SK-N-SH (cell line): ENCODE results near the gene AREL1. TPM values are rescaled to one million over a fixed set of nuclear protein-coding genes. Genes with fewer than 3 reads are reported as not detected.

Source experiments
- CTCF ChIA-PET: fragments of 300-600, 350-600 bp; formaldehyde crosslinking; extraction: SDS; loops from one replicate; lab custom pipeline; 2021; lab: Yijun Ruan, JAX
- POLR2A ChIA-PET: fragments of 350-600 bp; sonication (Branson Sonifier 250); formaldehyde crosslinking; extraction: SDS; loops from one replicate; lab custom pipeline; 2020; ENCODE audit warnings: antibody characterized with exemption, inconsistent platforms; lab: Yijun Ruan, JAX
- DNase-seq: peaks from one replicate; pipeline ENCODE4 v3.0.0; 2012
- H2AFZ ChIP-seq: fragments of 200-600 bp; sonication (generic); 2 replicates; pipeline ENCODE4 v1.8.1; 2016; ENCODE audit warnings: antibody characterized with exemption, mild to moderate bottlenecking, low read depth
- H3F3A ChIP-seq: fragments of 200-600 bp; sonication (generic); replicated peaks from 2 replicates; pipeline ENCODE3; 2016; ENCODE audit warnings: antibody characterized with exemption, mild to moderate bottlenecking; ENCODE audit not compliant: insufficient read depth
- H3K27ac ChIP-seq, 2 experiments: fragments of 200-500 bp in 1 of 2; fragments of 200-600 bp in 1 of 2; sonication (Bioruptor generic) in 1 of 2; sonication (generic), shearing (Covaris generic) in 1 of 2; 2 replicates each; pipeline versions ENCODE4 v1.5.1 to v1.6.1; 2014 to 2016; ENCODE audit warnings: low read depth in 2 of 2, inconsistent platforms in 1 of 2, low read length in 1 of 2, mild to moderate bottlenecking in 1 of 2, mixed read lengths in 1 of 2
- H3K27me3 ChIP-seq: fragments of 200-600 bp; sonication (generic), shearing (Covaris generic); 2 replicates; pipeline ENCODE4 v1.6.1; 2016; ENCODE audit warnings: mixed run types; ENCODE audit not compliant: insufficient read depth
- H3K36me3 ChIP-seq, 2 experiments: fragments of 200-500 bp in 1 of 2; fragments of 200-600 bp in 1 of 2; sonication (Bioruptor generic) in 1 of 2; sonication (generic) in 1 of 2; replicated peaks in 1 of 2; 2 replicates each; pipeline versions ENCODE3 to v1.5.1; 2014 to 2016; ENCODE audit warnings: low read length in 1 of 2, mild to moderate bottlenecking in 1 of 2; ENCODE audit not compliant: insufficient read depth in 2 of 2, control insufficient read depth in 1 of 2
- H3K4me1 ChIP-seq, 2 experiments: fragments of 200-500 bp in 1 of 2; fragments of 200-600 bp in 1 of 2; sonication (Bioruptor generic) in 1 of 2; sonication (generic), shearing (Covaris generic) in 1 of 2; 2 replicates each; pipeline versions ENCODE4 v1.5.1 to v1.6.1; 2014 to 2016; ENCODE audit warnings: low read depth in 1 of 2, low read length in 1 of 2, mixed run types in 1 of 2; ENCODE audit not compliant: insufficient read depth in 2 of 2, control insufficient read depth in 1 of 2
- H3K4me2 ChIP-seq: fragments of 200-600 bp; sonication (generic), shearing (Covaris generic); 2 replicates; pipeline ENCODE4 v1.6.1; 2017; ENCODE audit warnings: mixed run types
- H3K4me3 ChIP-seq, 2 experiments: fragments of 200-500 bp in 1 of 2; fragments of 200-600 bp in 1 of 2; sonication (Bioruptor generic) in 1 of 2; sonication (generic), shearing (Covaris generic) in 1 of 2; 2 replicates each; pipeline versions ENCODE4 v1.5.1 to v1.8.1; 2014 to 2016; ENCODE audit warnings: low read depth in 2 of 2, inconsistent platforms in 1 of 2, low read length in 1 of 2, mild to moderate bottlenecking in 1 of 2, mixed read lengths in 1 of 2, moderate library complexity in 1 of 2
- H3K79me2 ChIP-seq: fragments of 200-600 bp; sonication (generic); 2 replicates; pipeline ENCODE4 v1.8.1; 2017; ENCODE audit warnings: mild to moderate bottlenecking; ENCODE audit not compliant: insufficient read depth
- H3K9ac ChIP-seq: fragments of 200-600 bp; sonication (generic); 2 replicates; pipeline ENCODE4 v1.6.1; 2017; ENCODE audit warnings: mixed run types
- H3K9me2 ChIP-seq: fragments of 200-600 bp; sonication (generic); 2 replicates; pipeline ENCODE4 v1.6.1; 2017; ENCODE audit warnings: mixed run types
- H3K9me3 ChIP-seq: fragments of 200-600 bp; sonication (generic); 2 replicates; pipeline ENCODE4 v1.6.1; 2017; ENCODE audit warnings: mixed run types, mild to moderate bottlenecking, moderate library complexity
- H4K20me1 ChIP-seq: fragments of 200-600 bp; sonication (generic); 2 replicates; pipeline ENCODE4 v1.6.1; 2017; ENCODE audit warnings: mild to moderate bottlenecking, mixed run types; ENCODE audit not compliant: insufficient read depth
- EP300 ChIP-seq, 2 experiments: IDR thresholded peaks; 2 replicates each; pipeline versions ENCODE4 v1.4.0 to v1.6.1; 2012; ENCODE audit warnings: borderline replicate concordance in 1 of 2, low read depth in 1 of 2, low read length in 1 of 2
- FOSL2 ChIP-seq: IDR thresholded peaks from 2 replicates; pipeline ENCODE4 v1.4.0; 2012; ENCODE audit warnings: low read depth, mild to moderate bottlenecking, moderate library complexity, borderline replicate concordance
- GABPA ChIP-seq: IDR thresholded peaks from 2 replicates; pipeline ENCODE4 v1.4.0; 2012; ENCODE audit warnings: low read depth, mild to moderate bottlenecking
- GATA2 ChIP-seq: sonication (generic); formaldehyde crosslinking; IDR thresholded peaks from 2 replicates; pipeline ENCODE4 v1.5.0; 2020; ENCODE audit warnings: mild to moderate bottlenecking, missing genetic modification reagents
- JUND ChIP-seq: IDR thresholded peaks from 2 replicates; pipeline ENCODE4 v1.4.0; 2012
- MEF2A ChIP-seq: IDR thresholded peaks from 2 replicates; pipeline ENCODE4 v1.4.0; 2012; ENCODE audit warnings: low read depth, borderline replicate concordance
- MXI1 ChIP-seq: IDR thresholded peaks from 2 replicates; pipeline ENCODE4 v1.6.1; 2012; ENCODE audit warnings: mild to moderate bottlenecking, low read depth, low read length, improper control_type of control experiment
- NFIC ChIP-seq: IDR thresholded peaks from 2 replicates; pipeline ENCODE4 v1.4.0; 2012; ENCODE audit warnings: borderline replicate concordance
- PBX3 ChIP-seq: IDR thresholded peaks from 2 replicates; pipeline ENCODE4; 2012
- POLR2AphosphoS5 ChIP-seq: IDR thresholded peaks from 2 replicates; pipeline ENCODE4 v1.6.1; 2012; ENCODE audit warnings: low read depth, low read length
- RCOR1 ChIP-seq: fragments of 150-350 bp; IDR thresholded peaks from 2 replicates; pipeline ENCODE4 v1.6.1; 2017; ENCODE audit warnings: antibody characterized with exemption, low read length
- RFX5 ChIP-seq: IDR thresholded peaks from 2 replicates; pipeline ENCODE4 v1.6.1; 2012; ENCODE audit warnings: mild to moderate bottlenecking, improper control_type of control experiment, low read length
- TCF12 ChIP-seq: IDR thresholded peaks from 2 replicates; pipeline ENCODE4 v1.4.0; 2012
- TEAD4 ChIP-seq: IDR thresholded peaks from 2 replicates; pipeline ENCODE4 v1.4.0; 2012; ENCODE audit warnings: mild to moderate bottlenecking, borderline replicate concordance; ENCODE audit not compliant: insufficient read depth
- YY1 ChIP-seq: IDR thresholded peaks from 2 replicates; pipeline ENCODE4 v1.4.0; 2012; ENCODE audit warnings: low read depth, mild to moderate bottlenecking
- ZBTB33 ChIP-seq: IDR thresholded peaks from 2 replicates; pipeline ENCODE4 v1.4.0; 2012; ENCODE audit warnings: low read depth, borderline replicate concordance
- WGBS: methylation state at CpG from one replicate; pipeline ENCODE4 v1.1.6; 2017; ENCODE audit warnings: low lambda C conversion rate; 5-methylcytosine and 5-hydroxymethylcytosine counted together
- polyA plus RNA-seq, 3 experiments: library from polyadenylated mRNA; depleted of rRNA; stranded (reverse); fragments of >200 nt; gene quantifications; 2 replicates each; pipeline ENCODE4 v1.2.3, GENCODE V29; 2012
- TF ChIP-seq, protein P1 (sequence below): IDR thresholded peaks from 2 replicates; pipeline ENCODE4 v1.4.0; 2012; ENCODE audit warnings: low read depth
- TF ChIP-seq, protein P2 (sequence below): IDR thresholded peaks from 2 replicates; pipeline ENCODE4 v1.4.0; 2012; ENCODE audit warnings: low read depth, borderline replicate concordance

The AREL1 gene
- polyA plus RNA-seq, 1 of the 3 experiments (the other 2 are of a cell fraction), result 35.1 TPM

GRCh38 chr14:74671789-74672188 is 41.1 kb downstream of the AREL1 start:
- CTCF ChIA-PET, result interaction anchor here (0.6 to 1.5 kb wide), 3 partner anchors 34 to 169 kb away, joined by 3 to 4 read pairs (median 4); partner anchors contain the start of gene LTBP2

DNA sequence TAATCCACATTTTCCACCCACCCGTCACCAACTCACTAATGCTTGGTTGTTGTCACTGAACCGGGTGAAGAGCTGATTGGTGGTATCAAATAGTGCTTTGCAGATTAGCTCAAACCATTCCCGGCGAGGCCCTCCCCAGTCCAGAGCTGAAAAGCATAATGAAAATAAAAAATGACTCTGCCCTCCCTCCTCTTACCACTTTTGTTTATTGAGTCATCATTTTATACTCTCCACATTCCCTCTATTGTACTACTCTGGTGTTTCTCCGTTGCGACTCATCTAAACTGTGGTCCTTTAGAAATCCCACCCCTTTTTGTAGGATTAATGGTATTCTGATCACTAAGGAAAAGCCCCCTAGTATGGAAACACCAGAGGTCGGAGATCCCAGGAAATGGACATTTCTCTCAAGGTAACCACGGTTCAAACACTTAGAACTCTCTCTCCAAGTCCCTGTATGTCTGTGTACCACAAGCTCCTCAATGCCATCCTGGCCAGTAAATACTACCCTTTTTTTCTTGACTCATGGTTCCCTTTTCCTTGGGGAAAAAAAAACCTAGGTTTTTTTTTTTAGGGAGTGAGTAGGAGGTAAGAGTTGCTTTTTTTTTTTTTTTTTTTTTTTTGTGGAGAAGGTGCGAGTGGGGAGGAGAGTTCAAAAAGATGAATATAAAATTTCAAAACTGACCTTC is 42.0 kb downstream of the AREL1 start:
- Histone ChIP-seq H3K4me2 (peak overlapping the region; percentile 59; the same call in 1 of the 2 replicates), H4K20me1 (no peaks in the 10 kb centered on the region), H3K79me2 (no peaks in the 10 kb centered on the region), H3K9me3 (no peaks in the 10 kb centered on the region), H3K4me1 (peaks cover 0 to 25% of the 10 kb centered on the region in 2 experiments; a peak in 2 of 4 replicates), H2AFZ (no peak overlapping the region), H3F3A (peaks cover 49% of the 10 kb centered on the region), H3K27ac (peak overlapping the region; percentile 67 to 90; a peak in 3 of 4 replicates), H3K4me3 (no peak overlapping the region), H3K27me3 (no peaks in the 10 kb centered on the region), H3K36me3 (peaks cover 79 to 83% of the 10 kb centered on the region in 2 experiments), H3K9ac (peak overlapping the region; percentile 57), H3K9me2 (no peaks in the 10 kb centered on the region)
- ChIA-PET CTCF (interaction anchor here (0.9 to 1.3 kb wide), 2 partner anchors 168 to 375 kb away, joined by 3 to 4 read pairs; no protein-coding TSS in a partner anchor), POLR2A (interaction anchor here (0.7 kb wide), 1 partner anchor 9 kb away, joined by 3 read pairs; no protein-coding TSS in a partner anchor)
- WGBS, result 57% methylated on average over 9 of the region's 9 CpGs
- TF ChIP-seq GABPA, result no peak
- TF ChIP-seq RCOR1, result no peak
- no peak for TF ChIP-seq YY1
- TF ChIP-seq POLR2AphosphoS5, result no peak; the same call in 1 of the 2 replicates
- TF ChIP-seq, protein P1, sequence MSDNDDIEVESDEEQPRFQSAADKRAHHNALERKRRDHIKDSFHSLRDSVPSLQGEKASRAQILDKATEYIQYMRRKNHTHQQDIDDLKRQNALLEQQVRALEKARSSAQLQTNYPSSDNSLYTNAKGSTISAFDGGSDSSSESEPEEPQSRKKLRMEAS, result no peak
- peak; percentile 42; the same call in 1 of the 2 replicates for TF ChIP-seq PBX3
- TF ChIP-seq JUND, result peak; percentile 36
- TF ChIP-seq RFX5, result no peak
- peak in 1 of 2 experiments; percentile 34; a peak in 1 of 4 replicates for TF ChIP-seq EP300 (IDR thresholded peaks at IDR 0.05; ENCODE audit: borderline replicate concordance in 1 of 2, low read depth in 1 of 2, low read length in 1 of 2)
- no peak for TF ChIP-seq ZBTB33
- TF ChIP-seq, protein P2, sequence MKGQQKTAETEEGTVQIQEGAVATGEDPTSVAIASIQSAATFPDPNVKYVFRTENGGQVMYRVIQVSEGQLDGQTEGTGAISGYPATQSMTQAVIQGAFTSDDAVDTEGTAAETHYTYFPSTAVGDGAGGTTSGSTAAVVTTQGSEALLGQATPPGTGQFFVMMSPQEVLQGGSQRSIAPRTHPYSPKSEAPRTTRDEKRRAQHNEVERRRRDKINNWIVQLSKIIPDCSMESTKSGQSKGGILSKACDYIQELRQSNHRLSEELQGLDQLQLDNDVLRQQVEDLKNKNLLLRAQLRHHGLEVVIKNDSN, result no peak
- TF ChIP-seq TCF12, result 0 out of 2 replicates have a peak, but pooled peaks have one; percentile 21
- peak; percentile 50 for TF ChIP-seq FOSL2
- no peak for DNase-seq

More at GRCh38 chr14:74671789-74672188, 41.1 kb downstream of the AREL1 start:
- no peaks in the 10 kb centered on the region for H4K20me1 ChIP-seq
- peak overlapping the region; percentile 28; the same call in 1 of the 2 replicates for H3K4me2 ChIP-seq
- no peaks in the 10 kb centered on the region for H3K27me3 ChIP-seq
- H3K36me3 ChIP-seq, result peaks cover 79 to 82% of the 10 kb centered on the region in 2 experiments
- POLR2A ChIA-PET, result no interaction called here
- no peaks in the 10 kb centered on the region for H3K9me3 ChIP-seq
- no peak overlapping the region for H2AFZ ChIP-seq
- WGBS, result 47% methylated on average over 4 of the region's 4 CpGs
- TF ChIP-seq MEF2A (no peak), TEAD4 (peak; percentile 46; the same call in 1 of the 2 replicates), NFIC (peak; percentile 90), GATA2 (CRISPR knock-in tag) (no peak), EP300 (IDR thresholded peaks at IDR 0.05; ENCODE audit: borderline replicate concordance in 1 of 2, low read depth in 1 of 2, low read length in 1 of 2) (peak in 1 of 2 experiments; percentile 53; a peak in 1 of 4 replicates), MXI1 (no peak), FOSL2 (no peak), YY1 (no peak), JUND (peak; percentile 49), PBX3 (peak; percentile 60; the same call in 1 of the 2 replicates), TCF12 (peak; percentile 69)
- TF ChIP-seq, protein P1, result peak; percentile 61; the same call in 1 of the 2 replicates
- peaks cover 0 to 25% of the 10 kb centered on the region in 2 experiments; a peak in 2 of 4 replicates for H3K4me1 ChIP-seq
- DNase-seq, result no peak
- no peaks in the 10 kb centered on the region for H3K9me2 ChIP-seq
- H3K4me3 ChIP-seq, result no peak overlapping the region
- peaks cover 49% of the 10 kb centered on the region for H3F3A ChIP-seq
- peak overlapping the region; percentile 57; the same call in 1 of the 2 replicates for H3K9ac ChIP-seq
- H3K27ac ChIP-seq, result peak overlapping the region; percentile 67 to 90
- no peaks in the 10 kb centered on the region for H3K79me2 ChIP-seq
